NB4 (cell line): ENCODE measurements around the gene CBX5.

Experiments
- DNase-seq: peaks from one replicate; pipeline ENCODE4 v3.0.0; 2010; ENCODE audit warnings: low read depth
- H3K4me3 ChIP-seq: one replicate; pipeline ENCODE4 v1.5.1; 2011; ENCODE audit warnings: mild to moderate bottlenecking, low read depth, low read length, moderate library complexity
- CTCF ChIP-seq: IDR thresholded peaks from one replicate; pipeline ENCODE4 v1.5.1; 2012; ENCODE audit warnings: low read depth, low read length
- MAX ChIP-seq: IDR thresholded peaks from 2 replicates; pipeline ENCODE4 v1.6.1; 2011; ENCODE audit warnings: low read depth, low read length
- MYC ChIP-seq: IDR thresholded peaks from 2 replicates; pipeline ENCODE4 v1.6.1; 2011; ENCODE audit warnings: low read depth, low read length
- POLR2A ChIP-seq: IDR thresholded peaks from 2 replicates; pipeline ENCODE4 v1.6.1; 2011; ENCODE audit warnings: mild to moderate bottlenecking; ENCODE audit not compliant: insufficient read length; ENCODE audit errors: extremely low read depth

CBX5 gene

GRCh38 chr12:54294152-54294952 lies 14.4 kb upstream of the CBX5 start:
- peak; percentile 79 for DNase-seq
- TF ChIP-seq POLR2A (no peak), MYC (peak; percentile 58), MAX (peak; percentile 53; the same call in 1 of the 2 replicates), CTCF (peak; percentile 93)
- peak overlapping the region; percentile 35 for H3K4me3 ChIP-seq

DNA sequence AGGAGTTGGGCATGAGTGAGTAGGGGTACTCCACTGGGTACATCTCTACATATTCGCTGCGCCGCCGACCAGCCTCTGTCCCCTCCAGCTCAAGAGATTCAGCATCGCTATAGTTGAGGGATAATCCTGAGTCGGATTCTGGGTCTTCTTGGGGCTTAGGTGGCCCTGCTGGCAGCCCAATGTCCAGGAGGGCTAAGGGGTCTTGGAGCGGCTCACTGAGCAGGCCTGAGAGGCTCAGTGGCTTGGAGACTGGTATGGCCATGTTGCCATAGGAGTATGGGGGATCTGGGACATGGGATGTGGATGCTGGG lies 13.0 kb upstream of the CBX5 start:
- H3K4me3 ChIP-seq, result peak overlapping the region; percentile 6
- DNase-seq, result no peak
- TF ChIP-seq CTCF (no peak), POLR2A (no peak)

- TF ChIP-seq CTCF (no peak), MAX (no peak), MYC (no peak), POLR2A (no peak)
- no peak for DNase-seq
- H3K4me3 ChIP-seq, result peak overlapping the region; percentile 7
Measured at GRCh38 chr12:54292083-54292930, 12.4 kb upstream of the CBX5 start.

GRCh38 chr12:54287261-54288157 lies 7.6 kb upstream of the CBX5 start:
- no peak for TF ChIP-seq CTCF
- TF ChIP-seq POLR2A, result no peak
- TF ChIP-seq MYC, result no peak
- TF ChIP-seq MAX, result no peak
- H3K4me3 ChIP-seq, result peak overlapping the region; percentile 63
- peak; percentile 54 for DNase-seq

- TF ChIP-seq MYC, result no peak
- no peak for TF ChIP-seq POLR2A
- TF ChIP-seq MAX, result no peak
- TF ChIP-seq CTCF, result no peak
- peak overlapping the region; percentile 63 for H3K4me3 ChIP-seq
Measured at GRCh38 chr12:54286042-54287030, 6.4 kb upstream of the CBX5 start.

More at GRCh38 chr12:54286042-54287030, 6.4 kb upstream of the CBX5 start:
- peak; percentile 44 for DNase-seq
